HepG2 (cell line): ENCODE data around the gene CPEB3. TPM values are rescaled to one million over a fixed set of nuclear protein-coding genes. Genes with fewer than 3 reads are reported as not detected.

ENCODE experiments used
- ATAC-seq: fragments of 200-7000 bp; cut with Tn5 transposase; 3 replicates; pipeline ENCODE4 v1.9.1; 2020; ENCODE audit warnings: mild to moderate bottlenecking, moderate library complexity
- BruUV-seq: library from RNA; stranded (reverse); fragments of 400-500 nt; replicated peaks from 2 replicates; lab custom pipeline; 2021; lab: Mats Ljungman, UMichigan
- CTCF ChIA-PET: fragments of 300-600 bp; formaldehyde crosslinking; extraction: SDS; loops from one replicate; lab custom pipeline; 2021; ENCODE audit warnings: low total read pairs, inconsistent platforms, low intra/inter-chr PET ratio; lab: Yijun Ruan, JAX
- POLR2A ChIA-PET: fragments of 350-600 bp; sonication (Branson Sonifier 250); formaldehyde crosslinking; loops from one replicate; lab custom pipeline; 2020; ENCODE audit warnings: antibody characterized with exemption, inconsistent platforms; lab: Yijun Ruan, JAX
- DNase-seq: peaks from one replicate; pipeline ENCODE4 v3.0.0-alpha.2; 2015; ENCODE audit warnings: low spot score
- FAIRE-seq: peaks from 3 replicates; lab custom pipeline; 2011; peaks lifted over from hg19 to GRCh38; lab: Jason Lieb, UNC
- H2AFZ ChIP-seq: one replicate; pipeline ENCODE4 v1.6.1; 2011; ENCODE audit warnings: low read length, inconsistent platforms
- H3K27ac ChIP-seq: fragments of 300-600 bp; 3 replicates; pipeline ENCODE4 v1.8.0; 2011; ENCODE audit warnings: mixed run types, mild to moderate bottlenecking, mixed read lengths, low read length, inconsistent platforms; ENCODE audit not compliant: insufficient read depth; ENCODE audit errors: extremely low read length
- H3K27me3 ChIP-seq, 2 experiments: fragments of 200-600 bp in 1 of 2; 2 replicates in 1 of 2; 3 replicates in 1 of 2; pipeline versions ENCODE4 v1.6.0 to v1.8.0; 2011; ENCODE audit warnings: low read length in 2 of 2, mild to moderate bottlenecking in 2 of 2, moderate library complexity in 2 of 2, inconsistent platforms in 1 of 2; ENCODE audit not compliant: insufficient read depth in 2 of 2, control insufficient read depth in 1 of 2
- H3K36me3 ChIP-seq, 2 experiments: fragments of 200-600 bp in 1 of 2; replicated peaks in 1 of 2; 2 replicates in 1 of 2; 3 replicates in 1 of 2; pipeline versions ENCODE4 v1.5.1 to v1.8.0; 2011; ENCODE audit warnings: low read length in 2 of 2, inconsistent platforms in 1 of 2; ENCODE audit not compliant: insufficient read depth in 2 of 2, control insufficient read depth in 1 of 2
- H3K4me1 ChIP-seq: 2 replicates; pipeline ENCODE4 v1.5.1; 2012; ENCODE audit warnings: low read length, inconsistent platforms; ENCODE audit not compliant: insufficient read depth
- H3K4me2 ChIP-seq: 2 replicates; pipeline ENCODE4 v1.6.0; 2011; ENCODE audit warnings: low read depth, low read length, inconsistent platforms
- H3K4me3 ChIP-seq, 3 experiments: fragments of 200-600 bp in 1 of 3; sonication (generic), shearing (Covaris generic) in 1 of 3; replicated peaks in 1 of 3; 2 replicates each; pipeline ENCODE4 v1.5.1; 2011 to 2016; ENCODE audit warnings: low read length in 3 of 3, inconsistent platforms in 2 of 3, low read depth in 2 of 3, mild to moderate bottlenecking in 2 of 3, control low read depth in 1 of 3, mixed read lengths in 1 of 3; ENCODE audit not compliant: insufficient read depth in 1 of 3
- H3K79me2 ChIP-seq: one replicate; pipeline ENCODE4 v1.6.1; 2011; ENCODE audit warnings: low read length, inconsistent platforms; ENCODE audit not compliant: insufficient read depth
- H3K9ac ChIP-seq: 2 replicates; pipeline ENCODE4 v1.6.0; 2011; ENCODE audit warnings: mild to moderate bottlenecking, low read depth, low read length, inconsistent platforms; ENCODE audit not compliant: insufficient read depth
- H3K9me3 ChIP-seq: 2 replicates; pipeline ENCODE4 v1.5.1; 2012; ENCODE audit warnings: mild to moderate bottlenecking, low read length
- H4K20me1 ChIP-seq: 2 replicates; pipeline ENCODE4 v1.6.0; 2011; ENCODE audit warnings: inconsistent platforms, mild to moderate bottlenecking, low read length, moderate library complexity; ENCODE audit not compliant: insufficient read depth
- BHLHE40 ChIP-seq: IDR thresholded peaks from 2 replicates; pipeline ENCODE4 v1.6.1; 2011; ENCODE audit warnings: low read length, improper control_type of control experiment
- ELF1 ChIP-seq: sonication (generic); formaldehyde crosslinking; IDR thresholded peaks from 2 replicates; pipeline ENCODE4 v1.4.0; 2020; ENCODE audit warnings: missing genetic modification reagents
- ETS1 ChIP-seq: sonication (generic); formaldehyde crosslinking; IDR thresholded peaks from 2 replicates; pipeline ENCODE4 v1.4.0; 2020; ENCODE audit warnings: missing genetic modification reagents
- GMEB2 ChIP-seq: IDR thresholded peaks from 2 replicates; pipeline ENCODE4 v1.6.1; 2016; ENCODE audit warnings: missing biosample characterization, missing genetic modification reagents, low read depth
- HHEX ChIP-seq: IDR thresholded peaks from 2 replicates; pipeline ENCODE4 v1.6.1; 2016; ENCODE audit warnings: control low read depth
- JDP2 ChIP-seq: sonication (generic); formaldehyde crosslinking; IDR thresholded peaks from 2 replicates; pipeline ENCODE4 v1.8.1; 2022; ENCODE audit warnings: missing genetic modification reagents, borderline replicate concordance
- KAT8 ChIP-seq: IDR thresholded peaks from 2 replicates; pipeline ENCODE4 v1.6.1; 2016; ENCODE audit warnings: missing genetic modification reagents, missing compliant biosample characterization
- KDM1A ChIP-seq: IDR thresholded peaks from 2 replicates; pipeline ENCODE4 v1.6.1; 2016; ENCODE audit warnings: missing compliant biosample characterization
- KLF16 ChIP-seq, 2 experiments: sonication (generic) in 1 of 2; formaldehyde crosslinking in 1 of 2; IDR thresholded peaks; 2 replicates each; pipeline versions ENCODE4 v1.6.1 to v1.8.0; 2016 to 2023; ENCODE audit warnings: missing genetic modification reagents in 2 of 2, missing compliant biosample characterization in 1 of 2
- NFATC3 ChIP-seq: sonication (generic); formaldehyde crosslinking; IDR thresholded peaks from 2 replicates; pipeline ENCODE4 v1.5.1; 2020; ENCODE audit warnings: mild to moderate bottlenecking, missing genetic modification reagents
- NFRKB ChIP-seq: fragments of 450-650 bp; IDR thresholded peaks from 2 replicates; pipeline ENCODE4 v1.6.1; 2017
- NONO ChIP-seq, 2 experiments: fragments of 450-650 bp in 1 of 2; sonication (generic) in 1 of 2; formaldehyde crosslinking in 1 of 2; IDR thresholded peaks in 1 of 2; conservative IDR thresholded peaks in 1 of 2; 2 replicates each; pipeline versions ENCODE4 v1.6.1 to v1.8.0; 2017 to 2022; ENCODE audit warnings: mild to moderate bottlenecking in 1 of 2, missing genetic modification reagents in 1 of 2, moderate library complexity in 1 of 2
- NR3C1 ChIP-seq: sonication (generic); formaldehyde crosslinking; IDR thresholded peaks from 2 replicates; pipeline ENCODE4 v1.4.0; 2020; ENCODE audit warnings: missing genetic modification reagents
- PPARG ChIP-seq: conservative IDR thresholded peaks from 2 replicates; pipeline ENCODE4 v1.6.1; 2016; ENCODE audit warnings: missing biosample characterization, missing genetic modification reagents
- SOX5 ChIP-seq: IDR thresholded peaks from 2 replicates; pipeline ENCODE4 v1.6.1; 2016; ENCODE audit warnings: borderline replicate concordance
- ZNF124 ChIP-seq: sonication (generic); formaldehyde crosslinking; IDR thresholded peaks from 2 replicates; pipeline ENCODE4 v1.4.0; 2020; ENCODE audit warnings: missing genetic modification reagents
- ZNF326 ChIP-seq: sonication (generic); formaldehyde crosslinking; IDR thresholded peaks from 2 replicates; pipeline ENCODE4 v1.4.0; 2020; ENCODE audit warnings: missing genetic modification reagents, borderline replicate concordance
- ZNF549 ChIP-seq: sonication (generic); formaldehyde crosslinking; IDR thresholded peaks from 2 replicates; pipeline ENCODE4 v1.5.0; 2020; ENCODE audit warnings: missing genetic modification reagents
- ZNF576 ChIP-seq: sonication (generic); formaldehyde crosslinking; IDR thresholded peaks from 2 replicates; pipeline ENCODE4 v1.4.0; 2020; ENCODE audit warnings: mild to moderate bottlenecking, missing genetic modification reagents
- ZNF589 ChIP-seq: sonication (generic); formaldehyde crosslinking; conservative IDR thresholded peaks from 2 replicates; pipeline ENCODE4 v1.8.0; 2022; ENCODE audit warnings: mild to moderate bottlenecking, moderate library complexity, missing genetic modification reagents
- in situ Hi-C: cut with HindIII; loops from 2 replicates; pipeline ENCODE4 v1.10.0; 2017; ENCODE audit warnings: low pct_unique_long_range_greater_than_20kb; ENCODE audit not compliant: extremely low pct_ligation_motif_present
- intact Hi-C: fragments of 100-400 bp; cut with micrococcal nuclease; formaldehyde crosslinking; loops from one replicate; pipeline ENCODE4 v1.10.0; 2022; ENCODE audit not compliant: unreplicated experiment
- polyA plus RNA-seq, 8 experiments: library from polyadenylated mRNA; depleted of rRNA in 3 of 8; stranded (reverse) in 7 of 8; unstranded in 1 of 8; fragments of >200 nt; fragmentation: Illumina TruSeq in 4 of 8; extraction: Trizol in 4 of 8; gene quantifications; 2 replicates each; pipeline versions ENCODE4 v1.2.1 to v1.2.3, GENCODE V29; 2011 to 2016; ENCODE audit warnings: low read depth in 4 of 8, missing spikeins in 1 of 8, mixed read lengths in 1 of 8; ENCODE audit not compliant: insufficient read depth in 1 of 8
- total RNA-seq, 5 experiments: library from RNA; depleted of rRNA; stranded (reverse); fragments of >200 nt; fragmentation: Illumina TruSeq; extraction: Trizol; gene quantifications; 2 replicates each; pipeline ENCODE4 v1.2.3, GENCODE V29; 2016; ENCODE audit warnings: low read depth in 1 of 5

The CPEB3 gene
- total and polyA plus RNA-seq, 2 of the 13 experiments (the other 11 are each of a cell fraction or from before 2014, with no cell fraction given): 0.66 to 0.70 TPM

GRCh38 chr10:92075829-92076228 is 215.0 kb downstream of the CPEB3 start:
- TF ChIP-seq ZNF589 (CRISPR knock-in tag) (no peak), SOX5 (CRISPR knock-in tag) (no peak), ZNF549 (CRISPR knock-in tag) (no peak), NONO (IDR thresholded peaks at IDR 0.05) (no peak), NONO (CRISPR knock-in tag; conservative IDR thresholded peaks at IDR 0.05) (no peak), BHLHE40 (no peak), NR3C1 (no peak), ELF1 (CRISPR knock-in tag) (no peak), KLF16 (CRISPR knock-in tag; IDR thresholded peaks at IDR 0.05) (no peak), ZNF576 (CRISPR knock-in tag) (no peak), NFATC3 (no peak), GMEB2 (CRISPR knock-in tag) (no peak), KAT8 (CRISPR knock-in tag) (no peak), JDP2 (CRISPR knock-in tag) (no peak), PPARG (CRISPR knock-in tag) (no peak), ZNF124 (no peak), KDM1A (CRISPR knock-in tag) (no peak), ZNF326 (no peak), HHEX (CRISPR knock-in tag) (no peak), ETS1 (CRISPR knock-in tag) (no peak), NFRKB (no peak)
- ChIA-PET CTCF (no interaction called here), POLR2A (no interaction called here)
- no peak overlapping the region for H3K27ac ChIP-seq
- H3K79me2 ChIP-seq: no peaks in the 10 kb centered on the region
- H3K36me3 ChIP-seq: peaks cover 1 to 3% of the 10 kb centered on the region in 2 experiments; a peak in 1 of 5 replicates
- no peak overlapping the region for H2AFZ ChIP-seq
- ATAC-seq: no peak
- H4K20me1 ChIP-seq: no peaks in the 10 kb centered on the region
- in situ Hi-C loops: no loop called here
- no peaks in the 10 kb centered on the region for H3K27me3 ChIP-seq
- no peaks in the 10 kb centered on the region for H3K9me3 ChIP-seq
- H3K4me3 ChIP-seq: no peak overlapping the region
- H3K4me2 ChIP-seq: no peak overlapping the region
- H3K4me1 ChIP-seq: no peaks in the 10 kb centered on the region
- intact Hi-C loops: no loop called here
- DNase-seq: no peak
- no peak overlapping the region for H3K9ac ChIP-seq
- no peak for FAIRE-seq
- no TSS peak for BruUV-seq
